ENCODE measurements around the gene LPIN1. TPM values are rescaled to one million over a fixed set of nuclear protein-coding genes. Genes with fewer than 3 reads are reported as not detected.
A peak's percentile ranks its signal among the peaks of the same experiment; 100 is the strongest.

LPIN1 gene
- total and polyA plus RNA-seq, 2 of the 13 experiments (the other 11 are each of a cell fraction or from before 2014, with no cell fraction given), result 9.7 to 19.4 TPM

- TF ChIP-seq DZIP1 (CRISPR knock-in tag; IDR thresholded peaks at IDR 0.05) (no peak), TBP (CRISPR knock-in tag; IDR thresholded peaks at IDR 0.05) (no peak), ZNF34 (CRISPR knock-in tag; IDR thresholded peaks at IDR 0.05; ENCODE audit: borderline replicate concordance) (peak; percentile 49; the same call in 1 of the 2 replicates), HMG20A (CRISPR knock-in tag; IDR thresholded peaks at IDR 0.05; ENCODE audit: borderline replicate concordance) (peak; percentile 81), ZNF503 (CRISPR knock-in tag; IDR thresholded peaks at IDR 0.05) (peak; percentile 76; the same call in 1 of the 2 replicates), ZMYM2 (CRISPR knock-in tag; IDR thresholded peaks at IDR 0.05) (peak; percentile 61; the same call in 1 of the 2 replicates), ELF3 (CRISPR knock-in tag; IDR thresholded peaks at IDR 0.05) (peak; percentile 95), KMT2A (CRISPR knock-in tag; IDR thresholded peaks at IDR 0.05) (peak; percentile 34; the same call in 1 of the 2 replicates), NRL (CRISPR knock-in tag; IDR thresholded peaks at IDR 0.05; ENCODE audit: borderline replicate concordance) (peak; percentile 97), ZNF781 (CRISPR knock-in tag; IDR thresholded peaks at IDR 0.05; ENCODE audit: borderline replicate concordance, not compliant biosample characterization) (peak; percentile 82), MIER3 (CRISPR knock-in tag; IDR thresholded peaks at IDR 0.05; ENCODE audit: borderline replicate concordance) (peak; percentile 76; the same call in 1 of the 2 replicates), THAP8 (CRISPR knock-in tag; IDR thresholded peaks at IDR 0.05; ENCODE audit: borderline replicate concordance) (no peak), ZNF792 (CRISPR knock-in tag; IDR thresholded peaks at IDR 0.05) (peak; percentile 87), TBX2 (CRISPR knock-in tag; IDR thresholded peaks at IDR 0.05; ENCODE audit: borderline replicate concordance) (peak; percentile 88), MIER2 (CRISPR knock-in tag; IDR thresholded peaks at IDR 0.05) (peak; percentile 28; the same call in 1 of the 2 replicates), KMT2B (CRISPR knock-in tag; IDR thresholded peaks at IDR 0.05) (no peak; the same call in 1 of the 2 replicates), ZNF317 (CRISPR knock-in tag; IDR thresholded peaks at IDR 0.05) (peak; percentile 14; the same call in 1 of the 2 replicates), THAP11 (CRISPR knock-in tag; IDR thresholded peaks at IDR 0.05) (peak; percentile 51; the same call in 1 of the 2 replicates), ZNF280B (CRISPR knock-in tag; IDR thresholded peaks at IDR 0.05; ENCODE audit: borderline replicate concordance) (peak; percentile 91; the same call in 1 of the 2 replicates), ZNF224 (CRISPR knock-in tag; IDR thresholded peaks at IDR 0.05) (peak; percentile 79; the same call in 1 of the 2 replicates), NR2C2 (CRISPR knock-in tag; IDR thresholded peaks at IDR 0.05; ENCODE audit: borderline replicate concordance) (0 out of 2 replicates have a peak, but pooled peaks have one; percentile 24), ZNF605 (CRISPR knock-in tag; IDR thresholded peaks at IDR 0.05) (peak; percentile 79), ZNF549 (CRISPR knock-in tag; IDR thresholded peaks at IDR 0.05) (no peak), AKAP8 (CRISPR knock-in tag; IDR thresholded peaks at IDR 0.05) (0 out of 2 replicates have a peak, but pooled peaks have one; percentile 50)
These were observed 83.7 kb downstream of the LPIN1 start (continued) for GRCh38 chr2:11829947-11830707.
